K562 (cell line): ENCODE data around the gene PBX2. TPM values are rescaled to one million over a fixed set of nuclear protein-coding genes. Genes with fewer than 3 reads are reported as not detected.

ENCODE experiments used
- CXXC5 ChIP-seq: fragments of 250-450 bp; sonication (Bioruptor Pico); IDR thresholded peaks from 2 replicates; pipeline ENCODE4 v1.8.0; 2022; ENCODE audit warnings: inconsistent platforms, mild to moderate bottlenecking, moderate library complexity
- HDAC1 ChIP-seq, 2 experiments: fragments of 450-650 bp; IDR thresholded peaks; 2 replicates each; pipeline ENCODE4 v1.6.1; 2016 to 2017; ENCODE audit warnings: inconsistent platforms in 1 of 2, mild to moderate bottlenecking in 1 of 2, moderate library complexity in 1 of 2
- HDAC8 ChIP-seq: fragments of 450-650 bp; IDR thresholded peaks from 2 replicates; pipeline ENCODE4 v1.6.1; 2016; ENCODE audit warnings: mild to moderate bottlenecking, missing genetic modification characterization, moderate library complexity, missing compliant biosample characterization
- MYC ChIP-seq, 2 experiments: fragments of 250-450 bp in 1 of 2; sonication (Bioruptor Pico) in 1 of 2; IDR thresholded peaks; 2 replicates each; pipeline versions ENCODE4 v1.5.1 to v1.6.1; 2012 to 2021; ENCODE audit warnings: low read depth in 2 of 2, borderline replicate concordance in 1 of 2, improper control_type of control experiment in 1 of 2, low read length in 1 of 2, mild to moderate bottlenecking in 1 of 2, moderate library complexity in 1 of 2
- NFE2 ChIP-seq: IDR thresholded peaks from 2 replicates; pipeline ENCODE4 v1.6.1; 2014; ENCODE audit warnings: antibody characterized with exemption, low read depth
- SIN3A ChIP-seq, 2 experiments: fragments of 150-350 bp in 1 of 2; IDR thresholded peaks; 2 replicates each; pipeline ENCODE4 v1.6.1; 2011 to 2016; ENCODE audit warnings: borderline replicate concordance in 2 of 2, low read depth in 2 of 2, low read length in 2 of 2, mild to moderate bottlenecking in 2 of 2, moderate library complexity in 2 of 2; ENCODE audit not compliant: control insufficient read depth in 1 of 2
- polyA plus RNA-seq, 8 experiments: library from polyadenylated mRNA; depleted of rRNA in 4 of 8; stranded (reverse) in 5 of 8; unstranded in 3 of 8; fragments of >200 nt; fragmentation: Nextera tagmentation in 2 of 8; fragmentation: Illumina TruSeq in 1 of 8; extraction: Ambion mirVana in 2 of 8; extraction: Trizol in 1 of 8; gene quantifications; 2 replicates each; pipeline versions ENCODE4 v1.2.1 to v1.2.3, GENCODE V29; 2011 to 2014; ENCODE audit warnings: inconsistent platforms in 1 of 8, missing spikeins in 1 of 8
- total RNA-seq, 7 experiments: library from RNA; depleted of rRNA in 6 of 7; stranded (reverse); fragments of >200 nt in 6 of 7; fragmentation: Illumina TruSeq in 2 of 7; extraction: Trizol in 2 of 7; gene quantifications; 2 replicates each; pipeline versions ENCODE4 v1.2.1 to v1.2.3, GENCODE V29; 2011 to 2021; ENCODE audit warnings: low replicate concordance in 1 of 7
- TF ChIP-seq, protein P1 (sequence below), 2 experiments: fragments of 450-650 bp in 1 of 2; sonication (generic) in 1 of 2; formaldehyde crosslinking in 1 of 2; IDR thresholded peaks; 2 replicates each; pipeline versions ENCODE4 v1.7.1 to v1.9.0; 2016 to 2022; ENCODE audit warnings: inconsistent platforms in 1 of 2, mild to moderate bottlenecking in 1 of 2, missing genetic modification reagents in 1 of 2
- TF ChIP-seq, protein P2 (sequence below): fragments of 450-650 bp; formaldehyde crosslinking; IDR thresholded peaks from 2 replicates; pipeline ENCODE4 v1.4.0; 2022; ENCODE audit warnings: missing genetic modification characterization
- TF ChIP-seq, protein P3 (sequence below), 2 experiments: fragments of 450-650 bp; IDR thresholded peaks; 2 replicates each; pipeline ENCODE4 v1.6.1; 2016

PBX2 gene
- total and polyA plus RNA-seq, 9 of the 15 experiments (the other 6 are each of a cell fraction or from before 2014, with no cell fraction given): 1.9 to 134 (median 62.5) TPM

DNA sequence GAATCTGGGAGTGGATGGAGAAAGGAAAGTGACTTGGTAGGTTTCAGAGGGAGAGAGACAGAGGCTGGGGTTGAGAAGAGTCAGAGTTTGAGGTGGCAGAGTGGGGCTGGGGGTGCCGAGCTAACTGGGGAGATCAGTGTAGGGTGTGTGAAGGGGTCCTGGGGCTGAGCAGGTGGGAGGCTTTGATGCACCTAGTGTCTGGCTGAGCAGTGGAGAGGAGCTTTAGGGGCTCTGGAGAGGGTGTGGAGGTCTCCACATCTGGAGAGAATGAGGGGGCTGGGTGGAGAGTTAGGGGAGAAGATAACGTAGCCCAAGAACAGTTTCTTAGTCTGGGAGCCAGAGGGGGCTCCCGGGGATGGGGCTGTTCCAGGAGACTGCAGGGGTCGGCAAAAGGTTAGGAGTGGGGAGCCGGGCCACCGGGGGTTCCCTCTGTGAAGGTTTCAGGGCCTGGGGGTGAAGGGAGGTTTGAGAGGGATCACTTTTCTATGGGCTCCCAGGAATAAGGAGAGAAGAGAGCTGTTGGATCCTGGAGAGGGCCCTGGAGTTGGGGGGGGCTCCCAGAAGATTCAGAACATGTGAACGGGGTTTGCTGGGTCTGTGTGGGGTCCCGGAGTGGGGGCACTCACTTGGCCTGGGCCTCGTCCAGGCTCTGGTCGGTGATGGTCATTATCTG lies 797 bp downstream of the PBX2 start (continued):
- TF ChIP-seq, protein P1, sequence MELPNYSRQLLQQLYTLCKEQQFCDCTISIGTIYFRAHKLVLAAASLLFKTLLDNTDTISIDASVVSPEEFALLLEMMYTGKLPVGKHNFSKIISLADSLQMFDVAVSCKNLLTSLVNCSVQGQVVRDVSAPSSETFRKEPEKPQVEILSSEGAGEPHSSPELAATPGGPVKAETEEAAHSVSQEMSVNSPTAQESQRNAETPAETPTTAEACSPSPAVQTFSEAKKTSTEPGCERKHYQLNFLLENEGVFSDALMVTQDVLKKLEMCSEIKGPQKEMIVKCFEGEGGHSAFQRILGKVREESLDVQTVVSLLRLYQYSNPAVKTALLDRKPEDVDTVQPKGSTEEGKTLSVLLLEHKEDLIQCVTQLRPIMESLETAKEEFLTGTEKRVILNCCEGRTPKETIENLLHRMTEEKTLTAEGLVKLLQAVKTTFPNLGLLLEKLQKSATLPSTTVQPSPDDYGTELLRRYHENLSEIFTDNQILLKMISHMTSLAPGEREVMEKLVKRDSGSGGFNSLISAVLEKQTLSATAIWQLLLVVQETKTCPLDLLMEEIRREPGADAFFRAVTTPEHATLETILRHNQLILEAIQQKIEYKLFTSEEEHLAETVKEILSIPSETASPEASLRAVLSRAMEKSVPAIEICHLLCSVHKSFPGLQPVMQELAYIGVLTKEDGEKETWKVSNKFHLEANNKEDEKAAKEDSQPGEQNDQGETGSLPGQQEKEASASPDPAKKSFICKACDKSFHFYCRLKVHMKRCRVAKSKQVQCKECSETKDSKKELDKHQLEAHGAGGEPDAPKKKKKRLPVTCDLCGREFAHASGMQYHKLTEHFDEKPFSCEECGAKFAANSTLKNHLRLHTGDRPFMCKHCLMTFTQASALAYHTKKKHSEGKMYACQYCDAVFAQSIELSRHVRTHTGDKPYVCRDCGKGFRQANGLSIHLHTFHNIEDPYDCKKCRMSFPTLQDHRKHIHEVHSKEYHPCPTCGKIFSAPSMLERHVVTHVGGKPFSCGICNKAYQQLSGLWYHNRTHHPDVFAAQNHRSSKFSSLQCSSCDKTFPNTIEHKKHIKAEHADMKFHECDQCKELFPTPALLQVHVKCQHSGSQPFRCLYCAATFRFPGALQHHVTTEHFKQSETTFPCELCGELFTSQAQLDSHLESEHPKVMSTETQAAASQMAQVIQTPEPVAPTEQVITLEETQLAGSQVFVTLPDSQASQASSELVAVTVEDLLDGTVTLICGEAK (IDR thresholded peaks at IDR 0.05): peak; percentile 54
- TF ChIP-seq, protein P1 (CRISPR knock-in tag; IDR thresholded peaks at IDR 0.05): no peak
- no peak for TF ChIP-seq MYC (IDR thresholded peaks at IDR 0.05; ENCODE audit: low read depth, low read length)
- 0 out of 2 replicates have a peak, but pooled peaks have one; percentile 30 for TF ChIP-seq MYC (CRISPR knock-in tag; IDR thresholded peaks at IDR 0.05; ENCODE audit: borderline replicate concordance, low read depth)
- TF ChIP-seq SIN3A (IDR thresholded peaks at IDR 0.05; ENCODE audit: borderline replicate concordance in 2 of 2, control insufficient read depth in 1 of 2, low read depth in 2 of 2, low read length in 2 of 2): 0 out of 4 replicates have a peak, but pooled peaks of 1 of the 2 experiments have one; percentile 11
- TF ChIP-seq NFE2: no peak
- peak in 1 of 2 experiments; percentile 35; a peak in 1 of 4 replicates for TF ChIP-seq HDAC1 (IDR thresholded peaks at IDR 0.05)
- no peak for TF ChIP-seq HDAC8 (tag)
- TF ChIP-seq, protein P2, sequence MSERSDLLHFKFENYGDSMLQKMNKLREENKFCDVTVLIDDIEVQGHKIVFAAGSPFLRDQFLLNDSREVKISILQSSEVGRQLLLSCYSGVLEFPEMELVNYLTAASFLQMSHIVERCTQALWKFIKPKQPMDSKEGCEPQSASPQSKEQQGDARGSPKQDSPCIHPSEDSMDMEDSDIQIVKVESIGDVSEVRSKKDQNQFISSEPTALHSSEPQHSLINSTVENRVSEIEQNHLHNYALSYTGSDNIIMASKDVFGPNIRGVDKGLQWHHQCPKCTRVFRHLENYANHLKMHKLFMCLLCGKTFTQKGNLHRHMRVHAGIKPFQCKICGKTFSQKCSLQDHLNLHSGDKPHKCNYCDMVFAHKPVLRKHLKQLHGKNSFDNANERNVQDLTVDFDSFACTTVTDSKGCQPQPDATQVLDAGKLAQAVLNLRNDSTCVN (CRISPR knock-in tag): peak; percentile 83
- 0 out of 2 replicates have a peak, but pooled peaks have one; percentile 14 for TF ChIP-seq CXXC5 (CRISPR knock-in tag)
- TF ChIP-seq, protein P3, sequence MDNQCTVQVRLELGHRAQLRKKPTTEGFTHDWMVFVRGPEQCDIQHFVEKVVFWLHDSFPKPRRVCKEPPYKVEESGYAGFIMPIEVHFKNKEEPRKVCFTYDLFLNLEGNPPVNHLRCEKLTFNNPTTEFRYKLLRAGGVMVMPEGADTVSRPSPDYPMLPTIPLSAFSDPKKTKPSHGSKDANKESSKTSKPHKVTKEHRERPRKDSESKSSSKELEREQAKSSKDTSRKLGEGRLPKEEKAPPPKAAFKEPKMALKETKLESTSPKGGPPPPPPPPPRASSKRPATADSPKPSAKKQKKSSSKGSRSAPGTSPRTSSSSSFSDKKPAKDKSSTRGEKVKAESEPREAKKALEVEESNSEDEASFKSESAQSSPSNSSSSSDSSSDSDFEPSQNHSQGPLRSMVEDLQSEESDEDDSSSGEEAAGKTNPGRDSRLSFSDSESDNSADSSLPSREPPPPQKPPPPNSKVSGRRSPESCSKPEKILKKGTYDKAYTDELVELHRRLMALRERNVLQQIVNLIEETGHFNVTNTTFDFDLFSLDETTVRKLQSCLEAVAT (IDR thresholded peaks at IDR 0.05): 0 out of 4 replicates have a peak, but pooled peaks of 1 of the 2 experiments have one; percentile 40
